Activated CD8-positive, alpha-beta memory T cell treated with anti-CD3 and anti-CD28 coated beads, Interleukin-2, amount 50 U/mL, for 1 hour (primary cell): Measurements from ENCODE around the gene PDP2.

Source experiments
- DNase-seq: peaks from one replicate; pipeline ENCODE4 v3.0.0-alpha.2; 2020; ENCODE audit errors: extremely low read depth

Gene PDP2

GRCh38 chr16:66880288-66881013 is at the start of gene PDP2:
PDP2 (plus strand) TSS chr16:66880515; CDS start chr16:66884285, 3,770 bp downstream.
- DNase-seq: peak; percentile 69

- DNase-seq: no peak
Measured at GRCh38 chr16:66832190-66832589, 48.1 kb upstream of the PDP2 start.

- no peak for DNase-seq
Measured at GRCh38 chr16:66832661-66833305, 47.5 kb upstream of the PDP2 start.

- DNase-seq: no peak
Measured at GRCh38 chr16:66834746-66835145, 45.6 kb upstream of the PDP2 start.

- DNase-seq: no peak
Measured at GRCh38 chr16:66840883-66841282, 39.4 kb upstream of the PDP2 start.

- DNase-seq: no peak
Measured at GRCh38 chr16:66841366-66841765, 38.9 kb upstream of the PDP2 start.

- DNase-seq: no peak
Measured at GRCh38 chr16:66842765-66843164, 37.5 kb upstream of the PDP2 start.

- DNase-seq: no peak
Measured at GRCh38 chr16:66843191-66843590, 37.1 kb upstream of the PDP2 start.

- DNase-seq: no peak
Measured at GRCh38 chr16:66844009-66844341, 36.3 kb upstream of the PDP2 start.

- no peak for DNase-seq
Measured at GRCh38 chr16:66844342-66845079, 35.8 kb upstream of the PDP2 start, which contains the start of gene CA7. CA7 (plus strand) TSS chr16:66844414; CDS start chr16:66844488, 74 bp downstream.

GRCh38 chr16:66845080-66845410 is 35.3 kb upstream of the PDP2 start:
- no peak for DNase-seq

- no peak for DNase-seq
Measured at GRCh38 chr16:66845791-66846221, 34.5 kb upstream of the PDP2 start.

- no peak for DNase-seq
Measured at GRCh38 chr16:66846266-66846665, 34.0 kb upstream of the PDP2 start.

GRCh38 chr16:66846831-66847230 is 33.5 kb upstream of the PDP2 start:
- DNase-seq: no peak

- DNase-seq: no peak
Measured at GRCh38 chr16:66847533-66848067, 32.7 kb upstream of the PDP2 start.

- no peak for DNase-seq
Measured at GRCh38 chr16:66848172-66848571, 32.1 kb upstream of the PDP2 start.

GRCh38 chr16:66849021-66849420 is 31.3 kb upstream of the PDP2 start:
- DNase-seq: no peak

GRCh38 chr16:66849549-66849948 is 30.8 kb upstream of the PDP2 start:
- no peak for DNase-seq

- DNase-seq: no peak
Measured at GRCh38 chr16:66850115-66850815, 30.1 kb upstream of the PDP2 start.

- DNase-seq: no peak
Measured at GRCh38 chr16:66851166-66851964, 28.9 kb upstream of the PDP2 start.
